Upper lobe of left lung (tissue), 4 donors: Measurements from ENCODE around the gene UBE3B.

Experiments
- POLR2A ChIP-seq, 4 donors: fragments of 450-650 bp; IDR thresholded peaks; one replicate each; pipeline ENCODE4 v1.5.1; 2016 to 2017; ENCODE audit warnings: antibody characterized with exemption in 4 of 4, mild to moderate bottlenecking in 2 of 4
- TF ChIP-seq, protein P1 (sequence below), 6 experiments: fragments of 450-650 bp in 4 of 6; fragments of 200-600 bp in 2 of 6; sonication (generic) in 2 of 6; IDR thresholded peaks; one replicate each; pipeline ENCODE4 v1.5.1; 2016 to 2019; ENCODE audit warnings: antibody characterized with exemption in 6 of 6

GRCh38 chr12:109492371-109492770, 14.9 kb downstream of the UBE3B start:
- TF ChIP-seq, protein P1, sequence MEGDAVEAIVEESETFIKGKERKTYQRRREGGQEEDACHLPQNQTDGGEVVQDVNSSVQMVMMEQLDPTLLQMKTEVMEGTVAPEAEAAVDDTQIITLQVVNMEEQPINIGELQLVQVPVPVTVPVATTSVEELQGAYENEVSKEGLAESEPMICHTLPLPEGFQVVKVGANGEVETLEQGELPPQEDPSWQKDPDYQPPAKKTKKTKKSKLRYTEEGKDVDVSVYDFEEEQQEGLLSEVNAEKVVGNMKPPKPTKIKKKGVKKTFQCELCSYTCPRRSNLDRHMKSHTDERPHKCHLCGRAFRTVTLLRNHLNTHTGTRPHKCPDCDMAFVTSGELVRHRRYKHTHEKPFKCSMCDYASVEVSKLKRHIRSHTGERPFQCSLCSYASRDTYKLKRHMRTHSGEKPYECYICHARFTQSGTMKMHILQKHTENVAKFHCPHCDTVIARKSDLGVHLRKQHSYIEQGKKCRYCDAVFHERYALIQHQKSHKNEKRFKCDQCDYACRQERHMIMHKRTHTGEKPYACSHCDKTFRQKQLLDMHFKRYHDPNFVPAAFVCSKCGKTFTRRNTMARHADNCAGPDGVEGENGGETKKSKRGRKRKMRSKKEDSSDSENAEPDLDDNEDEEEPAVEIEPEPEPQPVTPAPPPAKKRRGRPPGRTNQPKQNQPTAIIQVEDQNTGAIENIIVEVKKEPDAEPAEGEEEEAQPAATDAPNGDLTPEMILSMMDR (IDR thresholded peaks at IDR 0.05) = no peak
- no peak for TF ChIP-seq POLR2A (IDR thresholded peaks at IDR 0.05)
